ENCODE data around the gene SHPK.
A peak's percentile ranks its signal among the peaks of the same experiment; 100 is the strongest.

Gene SHPK

GRCh38 chr17:3627769-3628167, 8.3 kb downstream of the SHPK start:
- DNase-seq (ENCODE audit: low spot score) = no peak

GRCh38 chr17:3626831-3627768, 8.9 kb downstream of the SHPK start:
- no peak for DNase-seq (ENCODE audit: low spot score)

- DNase-seq (ENCODE audit: low spot score) = no peak
Measured at GRCh38 chr17:3622977-3623594, 13.0 kb downstream of the SHPK start.

GRCh38 chr17:3621146-3621720, 14.8 kb downstream of the SHPK start:
- no peak for DNase-seq (ENCODE audit: low spot score)

- no peak for DNase-seq (ENCODE audit: low spot score)
Measured at GRCh38 chr17:3615160-3615870, 20.7 kb downstream of the SHPK start.

GRCh38 chr17:3613124-3613523, 22.9 kb downstream of the SHPK start:
- no peak for DNase-seq (ENCODE audit: low spot score)

- DNase-seq (ENCODE audit: low spot score) = no peak
Measured at GRCh38 chr17:3610523-3610922, 25.5 kb downstream of the SHPK start.

- no peak for DNase-seq (ENCODE audit: low spot score)
Measured at GRCh38 chr17:3609689-3610088, 26.4 kb downstream of the SHPK start.

DNA sequence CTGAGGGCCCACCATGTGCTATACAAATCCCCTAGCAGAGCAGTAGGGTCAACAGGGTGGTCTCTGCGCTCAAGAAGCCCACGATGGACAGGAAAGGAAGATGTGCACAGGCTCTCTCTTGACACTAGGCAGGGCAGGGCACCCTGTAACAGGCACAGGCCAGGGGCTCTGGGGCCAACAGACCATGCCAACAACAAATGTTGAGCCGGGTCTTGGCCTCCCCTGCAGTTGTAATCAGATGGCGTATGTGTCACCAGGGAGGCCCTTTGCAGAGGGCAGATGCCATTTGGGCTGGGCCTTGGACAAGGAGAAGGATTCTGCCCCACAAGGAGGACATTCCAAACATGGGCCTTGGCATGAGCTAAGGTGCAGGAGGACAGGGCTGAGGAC, 32.2 kb downstream of the SHPK start:
- DNase-seq (ENCODE audit: low spot score) = no peak

- no peak for DNase-seq (ENCODE audit: low spot score)
Measured at GRCh38 chr17:3603119-3603869, 32.8 kb downstream of the SHPK start.

DNA sequence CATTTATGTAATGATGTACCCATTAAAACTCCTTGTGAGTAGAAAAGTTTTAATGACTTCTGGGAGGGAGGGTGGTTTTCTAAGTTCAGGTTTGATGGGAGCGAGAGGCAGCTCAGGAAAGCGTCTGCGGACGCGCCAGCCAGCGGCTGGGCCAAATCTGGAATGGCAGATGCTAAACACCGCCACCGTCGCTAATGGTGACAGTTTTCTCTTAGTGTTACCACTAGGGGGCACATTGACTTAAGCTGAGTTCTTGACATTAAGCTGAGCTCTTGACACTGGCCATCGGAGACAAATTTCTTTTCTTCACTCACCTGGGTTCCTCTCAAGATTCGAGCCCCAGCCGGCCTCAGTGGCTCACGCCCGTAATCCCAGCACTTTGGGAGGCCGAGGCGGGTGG, 33.6 kb downstream of the SHPK start:
- no peak for DNase-seq (ENCODE audit: low spot score)

- DNase-seq (ENCODE audit: low spot score) = no peak
Measured at GRCh38 chr17:3600529-3601205, 35.4 kb downstream of the SHPK start.

DNA sequence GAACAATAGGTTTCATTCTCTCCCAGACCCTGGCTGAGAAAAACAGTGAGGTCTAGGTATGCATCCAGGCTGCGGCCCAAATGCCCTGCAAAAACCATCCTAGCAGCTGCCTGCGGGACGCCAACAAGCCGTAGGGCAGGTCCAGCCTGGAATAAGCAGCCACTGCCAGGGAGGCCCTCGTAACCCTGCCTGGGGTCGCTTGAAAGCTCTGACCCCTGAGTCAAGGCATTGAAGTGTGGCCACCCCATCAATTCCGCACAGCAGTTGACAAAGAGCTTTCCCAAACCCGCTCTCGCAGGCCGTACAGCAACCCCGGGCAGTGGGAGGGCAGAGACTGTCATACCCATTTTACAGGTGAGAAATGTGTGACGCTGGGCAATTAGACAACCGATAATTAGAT, 38.0 kb downstream of the SHPK start:
- DNase-seq (ENCODE audit: low spot score) = no peak

DNA sequence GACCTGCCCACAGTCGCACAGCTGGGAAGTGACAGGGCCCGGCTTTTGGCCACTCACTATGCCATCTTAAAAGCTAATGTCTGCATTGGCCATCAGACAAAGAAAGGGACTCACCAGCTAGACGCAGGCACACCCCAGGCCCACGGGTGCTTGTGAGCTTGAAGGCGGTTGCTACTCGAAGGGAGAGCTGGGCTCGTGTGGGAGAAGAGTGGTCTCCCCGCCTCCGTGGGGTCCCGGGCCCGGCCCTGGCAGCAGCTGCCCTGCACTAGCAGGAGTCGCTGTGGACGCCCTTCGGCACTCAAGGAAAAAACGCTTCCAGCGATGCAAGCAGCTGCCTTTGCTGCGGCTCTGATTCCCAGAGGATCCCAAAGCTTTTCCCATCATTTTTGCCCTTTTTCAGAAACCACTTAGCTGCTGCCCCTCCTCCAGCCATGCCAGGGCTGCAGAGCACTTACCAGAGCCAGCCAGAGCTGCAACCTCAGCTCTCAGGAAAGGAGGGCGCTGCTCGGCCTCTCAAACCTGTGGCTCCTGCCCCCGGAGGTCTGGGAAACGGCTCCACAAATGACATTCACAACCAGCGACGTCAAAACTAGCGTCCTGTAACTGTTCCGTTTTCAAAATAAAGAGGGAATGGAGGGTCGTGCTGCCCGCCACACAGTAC, 39.1 kb downstream of the SHPK start:
- DNase-seq (ENCODE audit: low spot score) = no peak

DNA sequence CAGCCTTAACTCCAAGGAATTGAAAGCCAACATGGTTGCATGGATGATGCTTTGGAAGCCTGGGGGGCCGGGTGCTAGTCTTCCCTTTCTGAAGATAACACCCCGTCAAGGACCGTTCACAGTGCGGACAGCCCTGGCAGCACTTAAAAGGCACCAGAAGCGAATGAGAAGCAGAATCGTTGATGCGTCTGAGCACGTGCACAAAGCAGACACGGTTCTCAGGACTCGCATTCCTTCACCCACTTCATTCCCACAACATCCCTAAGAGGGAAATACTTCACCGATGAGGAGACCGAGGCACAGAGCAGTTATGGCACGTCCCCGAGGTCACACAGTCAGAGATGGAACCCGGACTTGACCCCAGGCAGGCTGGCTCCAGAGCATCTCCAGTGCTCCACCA, 41.1 kb downstream of the SHPK start:
- no peak for DNase-seq (ENCODE audit: low spot score)

DNA sequence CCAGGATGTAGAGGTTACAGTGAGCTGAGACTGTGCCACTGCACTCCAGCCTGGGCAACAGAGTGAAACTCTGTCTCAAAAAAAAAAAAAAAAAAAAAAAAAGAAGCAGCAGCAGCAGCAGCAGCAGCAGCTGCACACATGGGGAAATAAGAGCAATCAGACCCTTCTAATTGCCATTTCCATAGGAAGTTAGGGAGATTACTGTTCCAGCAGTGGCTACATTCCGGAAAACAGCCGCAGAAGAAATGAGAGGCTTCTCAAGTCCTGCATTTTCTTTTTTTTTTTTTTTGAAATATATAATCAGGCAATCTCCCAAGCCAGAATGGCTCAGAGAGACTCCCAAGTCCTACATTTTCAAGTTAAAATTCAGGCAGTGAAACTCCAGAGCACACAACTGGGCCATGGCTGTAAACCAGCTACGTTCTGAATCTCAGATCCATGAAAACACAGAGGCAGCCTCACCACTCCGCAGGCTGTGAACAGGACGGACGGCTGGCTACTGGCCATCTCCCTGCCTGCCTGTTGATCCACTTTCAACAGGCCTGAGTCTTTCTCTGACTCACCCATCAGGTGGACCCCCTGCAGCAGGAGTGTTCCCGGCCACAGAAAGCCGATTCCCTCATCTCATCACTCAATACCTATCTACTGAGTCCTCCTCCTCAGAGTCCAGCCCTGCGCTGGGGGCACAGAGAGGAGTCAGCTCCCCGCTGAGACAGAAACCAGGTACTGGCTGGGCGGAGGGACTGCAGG, 41.8 kb downstream of the SHPK start:
- DNase-seq (ENCODE audit: low spot score) = peak; percentile 50

GRCh38 chr17:3593384-3593783, 42.7 kb downstream of the SHPK start:
- no peak for DNase-seq (ENCODE audit: low spot score)

- no peak for DNase-seq (ENCODE audit: low spot score)
Measured at GRCh38 chr17:3592216-3592860, 43.7 kb downstream of the SHPK start.

DNA sequence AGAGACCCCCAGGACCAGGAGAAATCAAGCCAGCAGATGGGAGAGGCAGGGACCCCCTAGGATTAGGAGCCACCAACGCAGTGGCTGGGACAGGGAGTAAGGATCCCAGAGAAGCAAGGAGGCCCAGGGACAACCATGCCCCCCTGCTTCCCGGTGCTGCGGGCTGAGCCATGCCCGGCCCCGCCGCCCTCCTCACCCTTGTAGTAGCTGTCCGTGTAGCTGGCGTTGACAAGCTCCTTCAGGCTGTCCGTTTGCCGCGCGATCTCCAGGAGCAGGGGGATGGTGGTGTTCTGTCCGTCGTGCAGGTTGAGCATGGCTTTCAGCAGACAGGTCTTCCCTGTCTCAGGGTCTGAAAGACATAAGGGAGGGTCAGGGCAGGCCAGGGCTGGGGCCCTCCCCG, 45.3 kb downstream of the SHPK start:
- DNase-seq (ENCODE audit: low spot score) = no peak

Measured in pons (tissue), 1 donor.